GM19372 (cell line): ENCODE measurements around the gene TMPRSS4.

ENCODE experiments used
- ATAC-seq: cut with Tn5 transposase; IDR thresholded peaks from one replicate; pipeline ENCODE4 v1.9.1; 2021; ENCODE audit warnings: mild to moderate bottlenecking, low read depth, moderate library complexity; ENCODE audit not compliant: unreplicated experiment

Gene TMPRSS4

DNA sequence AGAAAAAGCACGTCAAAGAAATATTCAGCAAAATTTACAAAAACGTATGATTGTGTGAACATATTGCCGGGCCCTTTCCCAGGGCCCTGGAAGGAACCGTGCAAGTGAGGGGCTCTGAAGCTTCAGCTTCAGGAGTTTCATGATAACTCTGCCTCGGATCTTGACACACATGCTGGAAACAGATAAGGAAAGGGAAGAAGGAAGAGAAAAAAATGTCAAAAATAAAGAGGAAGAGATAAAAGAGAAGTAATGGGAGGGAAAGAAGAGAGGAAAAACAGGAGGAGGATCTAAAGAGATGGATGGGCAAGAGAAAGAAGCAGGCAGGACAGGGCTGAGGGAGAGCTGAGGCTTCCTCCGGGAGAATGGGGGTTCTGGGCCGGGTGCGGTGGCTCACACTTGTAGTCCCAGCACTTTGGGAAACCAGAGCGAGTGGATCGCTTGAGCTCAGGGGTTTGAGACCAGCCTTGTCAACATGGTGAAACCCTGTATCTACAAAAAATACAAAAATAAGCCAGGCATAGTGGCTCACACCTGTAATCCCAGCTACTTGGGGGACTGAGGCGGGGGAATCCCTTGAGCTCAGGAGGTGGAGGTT, 2.7 kb upstream of the TMPRSS4 start:
- ATAC-seq: no peak

DNA sequence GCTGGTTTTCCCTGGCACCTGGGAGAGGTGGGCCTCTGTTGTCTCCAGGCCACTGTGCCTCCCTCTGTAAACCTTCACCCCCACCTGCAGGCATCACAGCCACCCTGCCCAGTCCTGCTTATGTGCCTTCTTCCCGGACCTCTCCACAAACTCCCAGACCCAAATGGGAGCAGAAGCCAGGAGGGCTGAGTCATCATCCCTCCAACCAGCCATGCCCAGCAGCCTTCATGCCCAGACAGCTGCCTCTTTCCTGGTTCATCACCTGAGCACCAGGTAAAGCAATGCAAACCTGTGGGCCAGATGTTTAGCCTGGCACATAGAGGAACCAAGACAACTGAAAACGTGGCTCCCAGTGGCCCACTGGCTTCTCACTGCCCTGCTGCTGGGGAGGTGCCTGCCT, 2.1 kb upstream of the TMPRSS4 start:
- ATAC-seq: no peak

DNA sequence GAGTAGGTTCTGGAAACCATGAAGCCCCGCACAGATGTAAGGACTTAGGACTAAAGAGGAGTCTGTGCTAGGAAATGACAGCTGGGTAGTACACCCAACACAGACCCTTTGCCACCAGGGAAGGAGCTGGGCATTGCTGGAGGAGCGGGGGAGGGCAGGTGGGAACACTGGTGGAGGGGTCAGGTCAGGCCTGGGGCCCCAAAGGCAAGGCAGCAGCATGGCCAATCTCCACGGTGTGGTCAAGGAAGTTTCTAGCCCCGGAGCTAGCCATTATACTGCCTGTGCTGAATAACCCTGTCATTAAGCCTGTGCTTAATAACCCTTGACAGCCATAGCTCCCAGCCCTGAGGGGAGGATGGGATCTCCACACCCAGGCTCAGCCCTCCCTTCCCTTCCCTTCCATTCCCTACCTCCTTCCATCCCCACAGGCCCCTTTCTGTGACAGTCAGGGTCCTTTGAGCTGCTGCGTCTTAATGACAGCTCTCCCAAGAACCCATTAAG, 2.1 kb downstream of the TMPRSS4 start:
- ATAC-seq: no peak

DNA sequence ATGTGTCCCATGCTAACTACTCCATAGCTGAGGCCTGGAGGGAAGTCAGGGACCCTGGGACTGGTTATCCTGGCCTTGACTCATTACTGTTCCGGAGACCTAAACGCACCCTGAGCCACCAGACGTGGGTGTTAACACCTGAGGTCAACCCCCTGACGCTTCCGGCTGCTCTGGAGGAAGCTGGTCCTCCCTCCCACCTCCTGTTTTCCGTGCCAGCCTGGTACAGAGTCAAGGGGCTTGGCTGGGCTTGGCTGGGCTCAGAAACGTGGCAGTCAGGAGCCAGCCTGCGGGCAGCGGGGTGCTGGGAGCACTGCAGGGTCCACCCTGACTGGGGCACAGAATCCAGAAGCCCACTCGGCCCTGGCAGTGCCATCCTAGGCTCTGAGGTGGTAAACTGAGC, 2.6 kb downstream of the TMPRSS4 start:
- no peak for ATAC-seq

GRCh38 chr11:118080296-118080695, 3.4 kb downstream of the TMPRSS4 start:
- no peak for ATAC-seq

DNA sequence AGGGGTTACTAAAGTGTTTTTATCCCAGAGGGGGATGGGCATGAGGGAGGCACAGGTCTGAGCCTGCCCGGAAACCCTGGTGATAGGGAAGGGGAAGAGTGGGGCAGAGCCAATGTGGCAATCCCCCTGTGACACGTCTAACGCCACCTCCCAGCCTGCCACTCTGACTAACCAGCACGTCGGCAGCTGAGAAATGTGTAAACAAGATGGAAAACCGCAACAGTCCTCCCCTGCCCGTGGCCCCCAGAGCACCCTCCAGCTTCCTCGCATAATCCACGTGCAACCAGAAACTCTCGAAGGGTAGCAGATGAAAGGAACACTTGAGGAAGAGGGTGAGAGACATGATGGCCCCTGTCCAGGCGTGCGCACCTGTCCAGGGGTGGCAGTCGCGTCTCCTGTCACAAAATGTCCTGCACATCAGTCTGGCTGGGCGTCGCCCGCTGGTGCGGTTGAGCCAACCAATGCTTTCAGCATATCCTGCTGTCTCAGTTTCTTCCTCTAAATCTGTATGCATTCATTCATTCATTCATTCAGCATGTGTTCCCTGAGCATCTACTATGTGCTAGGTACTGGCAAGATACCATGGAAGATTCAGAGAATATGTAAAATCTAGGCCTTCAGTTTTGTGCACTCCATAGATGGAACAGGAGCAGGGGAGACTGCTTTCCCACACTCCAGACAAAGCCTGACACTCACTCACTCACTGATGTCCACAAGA, 4.5 kb downstream of the TMPRSS4 start:
- no peak for ATAC-seq

DNA sequence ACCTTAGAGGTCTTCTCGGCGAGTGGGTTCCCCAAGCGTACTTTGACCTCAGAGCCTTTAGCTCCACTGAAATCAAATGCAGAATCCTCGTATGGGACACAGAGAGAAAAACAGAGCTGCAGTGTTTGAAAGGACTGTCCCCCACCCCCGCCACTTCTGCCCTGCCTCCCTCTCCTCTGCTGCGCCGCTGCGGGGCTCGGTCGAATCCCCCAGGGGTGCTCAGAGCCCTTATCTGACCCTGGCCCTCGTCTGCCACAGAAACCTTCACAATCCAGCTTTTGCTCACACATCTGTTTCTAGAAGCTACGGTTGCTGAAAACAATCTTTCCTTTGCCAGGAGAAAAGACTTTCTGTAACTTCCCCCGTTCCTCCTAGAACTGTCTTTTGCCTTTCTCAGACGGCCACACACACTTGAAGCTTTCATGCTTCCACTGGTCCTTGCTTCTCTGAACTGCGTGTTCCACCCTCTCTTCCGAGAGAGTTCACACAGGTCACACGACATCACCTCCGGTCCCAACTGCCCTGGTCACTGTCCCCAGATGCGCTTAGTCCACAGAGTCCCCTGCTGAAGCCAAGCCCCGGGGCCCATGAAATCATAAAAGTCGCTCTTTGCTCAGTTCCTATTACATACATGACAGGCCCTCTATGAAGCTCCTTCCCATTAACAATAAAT, 6.1 kb downstream of the TMPRSS4 start:
- ATAC-seq: no peak

GRCh38 chr11:118084247-118084646, 7.4 kb downstream of the TMPRSS4 start:
- no peak for ATAC-seq

GRCh38 chr11:118084656-118085055, 7.8 kb downstream of the TMPRSS4 start:
- ATAC-seq: no peak

DNA sequence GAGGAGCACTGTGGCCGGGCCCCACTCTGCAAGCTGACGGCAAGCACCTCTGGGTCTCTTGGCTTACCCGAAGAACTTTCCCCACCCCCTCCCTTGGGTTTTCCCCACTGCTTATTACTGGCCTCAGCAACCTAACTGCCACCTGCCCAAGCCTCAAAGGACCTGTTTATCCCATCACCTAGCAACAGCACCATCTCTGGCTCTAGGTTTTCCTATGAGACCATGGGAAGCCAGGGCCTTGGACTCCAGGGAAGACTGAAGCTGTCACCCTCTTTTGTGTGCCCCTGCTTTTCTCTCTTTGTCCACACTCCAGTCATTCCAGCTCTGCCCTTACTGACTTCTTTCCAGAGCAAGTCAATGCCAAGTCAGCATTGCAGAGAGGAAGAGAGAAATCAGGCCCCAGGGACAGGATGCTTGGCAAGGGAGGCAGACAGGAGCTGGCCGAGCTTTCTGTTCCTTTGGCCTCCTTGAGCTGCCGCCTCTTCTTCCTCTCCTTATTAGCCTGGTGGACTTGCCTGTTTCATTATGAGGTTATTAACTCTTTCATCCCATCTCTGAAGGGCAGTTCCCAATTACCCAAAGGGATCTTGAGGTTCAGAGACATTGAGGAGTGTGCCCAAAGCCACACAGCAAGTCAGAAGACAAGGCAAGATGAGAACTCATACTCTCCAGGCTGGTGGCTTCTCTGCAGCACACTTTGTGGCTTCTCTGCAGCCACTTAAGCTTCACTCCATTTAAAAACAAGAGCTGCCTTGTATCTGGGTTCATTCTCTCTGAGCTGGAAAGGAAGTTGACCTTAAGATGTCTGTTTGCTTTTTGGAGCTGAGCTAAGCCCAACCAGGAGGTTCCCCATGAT, 10.3 kb downstream of the TMPRSS4 start, which contains the start of gene SMIM35:
SMIM35 (minus strand) TSS at position 51 of the 856 bp plus-strand sequence. CDS start 206 bp downstream, outside the sequence.
- ATAC-seq: no peak

DNA sequence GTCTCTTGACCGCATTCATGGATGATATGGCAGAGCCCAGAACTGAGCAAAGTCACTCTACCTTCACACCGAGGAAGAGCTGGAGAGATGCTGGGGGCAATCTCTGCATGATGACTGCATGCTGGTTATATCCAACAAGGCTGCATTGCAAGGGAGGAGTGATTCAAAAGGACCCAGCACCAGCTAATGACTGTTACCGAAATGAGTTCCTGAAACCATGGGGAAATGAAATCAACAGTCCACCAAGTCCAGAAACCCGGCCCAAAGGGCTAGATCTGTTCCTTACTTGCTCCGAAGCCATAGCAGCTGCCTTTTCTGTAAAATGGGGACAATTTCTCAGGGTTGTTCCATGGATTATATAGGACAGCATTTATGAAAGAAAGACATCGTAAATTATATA, 11.1 kb downstream of the TMPRSS4 start:
- no peak for ATAC-seq

DNA sequence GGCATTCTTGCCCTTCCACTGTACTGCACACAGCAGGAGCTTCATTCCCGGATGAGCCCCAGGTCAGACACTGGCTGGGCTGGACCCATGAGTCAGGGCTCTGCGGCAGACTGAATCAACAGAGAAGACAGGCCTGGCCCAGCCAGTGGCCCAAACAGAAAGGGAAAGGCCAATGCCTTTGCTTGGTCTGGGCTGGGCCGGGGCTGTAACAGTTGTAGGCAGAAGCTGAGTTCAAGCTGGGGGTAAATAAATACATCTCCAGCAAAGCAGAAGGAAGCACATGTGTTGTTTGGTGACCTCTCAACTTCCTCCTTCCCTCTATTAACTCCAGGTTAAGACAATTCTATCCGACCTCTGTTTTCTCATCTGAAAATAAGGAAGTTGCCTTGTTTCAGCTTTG, 11.7 kb downstream of the TMPRSS4 start:
- no peak for ATAC-seq

DNA sequence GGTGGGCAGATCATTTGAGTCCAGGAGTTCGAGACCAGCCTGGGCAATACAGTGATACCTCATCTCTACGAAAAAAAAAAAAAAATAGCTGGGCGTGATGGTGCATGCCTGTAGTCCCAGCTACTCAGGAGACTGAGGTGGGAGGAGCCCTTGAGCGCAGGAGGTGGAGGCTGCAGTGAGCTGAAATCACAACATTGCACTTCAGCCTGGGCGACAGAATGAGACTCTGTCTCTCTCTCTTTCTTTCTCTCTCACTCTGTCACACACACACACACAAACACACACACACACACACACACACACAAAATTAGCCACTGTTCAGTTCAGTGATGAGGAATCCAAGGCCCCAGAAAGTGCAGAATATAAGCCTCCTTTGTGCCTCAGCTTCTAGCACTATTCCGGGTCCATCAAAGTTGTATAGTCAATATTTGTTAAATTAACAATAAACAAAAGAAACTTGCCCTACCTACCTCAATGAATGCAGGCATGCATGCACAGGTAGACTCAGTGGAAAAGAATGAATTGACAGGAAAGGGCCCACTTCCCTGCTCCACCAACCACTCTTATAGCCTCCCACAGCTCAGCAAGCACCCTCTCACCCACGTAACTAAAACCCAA, 13.8 kb downstream of the TMPRSS4 start:
- ATAC-seq: no peak

DNA sequence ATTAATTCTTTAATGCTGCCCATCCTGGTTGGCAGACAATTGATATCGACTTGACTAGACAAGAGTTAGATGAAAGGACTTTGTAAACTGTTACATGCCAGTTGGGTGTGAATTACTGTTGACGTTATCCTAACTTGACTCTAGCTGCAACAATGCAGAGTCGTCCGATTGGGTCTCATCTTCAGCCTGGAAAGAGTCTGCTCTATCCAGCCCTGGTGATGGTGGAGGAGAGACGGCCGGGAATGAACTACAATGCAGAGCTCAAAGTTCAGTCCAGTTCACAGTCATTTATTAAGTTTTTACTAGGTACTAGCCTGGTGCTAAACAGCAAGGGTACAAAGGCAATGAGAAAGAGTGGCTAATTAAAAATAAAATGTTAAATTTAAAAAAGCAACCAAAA, 14.8 kb downstream of the TMPRSS4 start:
- no peak for ATAC-seq

DNA sequence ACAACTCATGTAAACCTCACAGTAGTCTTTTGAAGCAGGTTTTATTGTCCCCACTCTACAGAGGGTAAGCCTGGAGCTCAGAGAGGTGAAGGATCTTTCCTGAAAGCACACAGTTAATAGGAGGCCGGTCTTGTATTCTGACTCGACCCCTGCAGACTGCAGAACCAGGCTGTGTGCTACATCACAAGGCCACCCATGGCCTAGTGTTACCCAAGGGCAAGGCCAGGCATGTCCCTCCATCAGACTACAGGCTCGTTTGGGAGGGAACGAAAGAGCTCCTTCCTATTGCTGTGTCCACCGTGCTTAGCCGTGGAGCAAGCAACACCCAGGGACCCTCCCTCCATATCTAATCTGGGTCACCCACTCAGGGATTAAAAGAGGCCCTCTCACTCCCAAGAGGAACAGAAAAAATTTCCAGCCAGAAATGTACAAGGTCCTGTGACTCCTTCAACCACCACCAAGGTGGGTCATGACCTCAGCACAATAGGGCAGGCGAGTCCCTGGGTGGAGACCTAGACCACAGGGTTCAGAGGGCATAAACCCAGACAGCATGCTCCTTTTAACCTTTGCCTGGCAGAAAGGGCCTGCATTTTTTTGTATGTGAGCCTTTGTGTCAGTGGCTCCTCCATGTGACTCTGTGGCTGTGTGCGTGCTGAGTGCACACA, 16.2 kb downstream of the TMPRSS4 start:
- ATAC-seq: no peak

DNA sequence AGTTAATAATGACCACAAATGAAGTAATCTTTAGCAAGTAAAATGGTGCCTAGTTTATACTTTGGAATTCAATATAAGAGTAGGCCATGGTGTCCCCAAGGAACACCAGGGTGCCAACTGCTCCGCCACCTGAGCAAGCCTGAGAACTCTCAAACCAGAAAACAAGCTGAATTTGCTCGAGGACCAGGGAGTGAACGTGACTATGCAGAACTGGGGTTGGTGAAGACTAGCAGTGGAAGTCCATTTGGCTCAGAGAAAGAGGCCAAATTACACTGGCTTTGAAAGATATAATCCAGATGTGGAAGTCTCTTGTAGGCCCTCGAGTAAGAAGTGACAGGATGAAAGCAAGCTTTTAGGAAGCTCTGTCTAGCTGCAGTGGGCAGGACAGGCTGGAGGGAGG, 18.6 kb downstream of the TMPRSS4 start:
- no peak for ATAC-seq

GRCh38 chr11:118095967-118096367, 19.1 kb downstream of the TMPRSS4 start:
- no peak for ATAC-seq

- ATAC-seq: no peak
These were observed 22.3 kb downstream of the TMPRSS4 start for GRCh38 chr11:118098996-118099837.
